HepG2 (cell line): ENCODE data around the gene RPL38. TPM values are rescaled to one million over a fixed set of nuclear protein-coding genes. Genes with fewer than 3 reads are reported as not detected.

ENCODE experiments used
- ATAC-seq: fragments of 200-7000 bp; cut with Tn5 transposase; 3 replicates; pipeline ENCODE4 v1.9.1; 2020; ENCODE audit warnings: mild to moderate bottlenecking, moderate library complexity
- BruUV-seq: library from RNA; stranded (reverse); fragments of 400-500 nt; replicated peaks from 2 replicates; lab custom pipeline; 2021; lab: Mats Ljungman, UMichigan
- CTCF ChIA-PET: fragments of 300-600 bp; formaldehyde crosslinking; extraction: SDS; loops from one replicate; lab custom pipeline; 2021; ENCODE audit warnings: low total read pairs, inconsistent platforms, low intra/inter-chr PET ratio; lab: Yijun Ruan, JAX
- POLR2A ChIA-PET: fragments of 350-600 bp; sonication (Branson Sonifier 250); formaldehyde crosslinking; loops from one replicate; lab custom pipeline; 2020; ENCODE audit warnings: antibody characterized with exemption, inconsistent platforms; lab: Yijun Ruan, JAX
- DNase-seq: peaks from one replicate; pipeline ENCODE4 v3.0.0-alpha.2; 2015; ENCODE audit warnings: low spot score
- FAIRE-seq: peaks from 3 replicates; lab custom pipeline; 2011; peaks lifted over from hg19 to GRCh38; lab: Jason Lieb, UNC
- H2AFZ ChIP-seq: one replicate; pipeline ENCODE4 v1.6.1; 2011; ENCODE audit warnings: low read length, inconsistent platforms
- H3K27ac ChIP-seq: fragments of 300-600 bp; 3 replicates; pipeline ENCODE4 v1.8.0; 2011; ENCODE audit warnings: mixed run types, mild to moderate bottlenecking, mixed read lengths, low read length, inconsistent platforms; ENCODE audit not compliant: insufficient read depth; ENCODE audit errors: extremely low read length
- H3K27me3 ChIP-seq, 2 experiments: fragments of 200-600 bp in 1 of 2; 2 replicates in 1 of 2; 3 replicates in 1 of 2; pipeline versions ENCODE4 v1.6.0 to v1.8.0; 2011; ENCODE audit warnings: low read length in 2 of 2, mild to moderate bottlenecking in 2 of 2, moderate library complexity in 2 of 2, inconsistent platforms in 1 of 2; ENCODE audit not compliant: insufficient read depth in 2 of 2, control insufficient read depth in 1 of 2
- H3K36me3 ChIP-seq, 2 experiments: fragments of 200-600 bp in 1 of 2; replicated peaks in 1 of 2; 2 replicates in 1 of 2; 3 replicates in 1 of 2; pipeline versions ENCODE4 v1.5.1 to v1.8.0; 2011; ENCODE audit warnings: low read length in 2 of 2, inconsistent platforms in 1 of 2; ENCODE audit not compliant: insufficient read depth in 2 of 2, control insufficient read depth in 1 of 2
- H3K4me1 ChIP-seq: 2 replicates; pipeline ENCODE4 v1.5.1; 2012; ENCODE audit warnings: low read length, inconsistent platforms; ENCODE audit not compliant: insufficient read depth
- H3K4me2 ChIP-seq: 2 replicates; pipeline ENCODE4 v1.6.0; 2011; ENCODE audit warnings: low read depth, low read length, inconsistent platforms
- H3K4me3 ChIP-seq, 3 experiments: fragments of 200-600 bp in 1 of 3; sonication (generic), shearing (Covaris generic) in 1 of 3; replicated peaks in 1 of 3; 2 replicates each; pipeline ENCODE4 v1.5.1; 2011 to 2016; ENCODE audit warnings: low read length in 3 of 3, inconsistent platforms in 2 of 3, low read depth in 2 of 3, mild to moderate bottlenecking in 2 of 3, control low read depth in 1 of 3, mixed read lengths in 1 of 3; ENCODE audit not compliant: insufficient read depth in 1 of 3
- H3K79me2 ChIP-seq: one replicate; pipeline ENCODE4 v1.6.1; 2011; ENCODE audit warnings: low read length, inconsistent platforms; ENCODE audit not compliant: insufficient read depth
- H3K9ac ChIP-seq: 2 replicates; pipeline ENCODE4 v1.6.0; 2011; ENCODE audit warnings: mild to moderate bottlenecking, low read depth, low read length, inconsistent platforms; ENCODE audit not compliant: insufficient read depth
- H3K9me3 ChIP-seq: 2 replicates; pipeline ENCODE4 v1.5.1; 2012; ENCODE audit warnings: mild to moderate bottlenecking, low read length
- H4K20me1 ChIP-seq: 2 replicates; pipeline ENCODE4 v1.6.0; 2011; ENCODE audit warnings: inconsistent platforms, mild to moderate bottlenecking, low read length, moderate library complexity; ENCODE audit not compliant: insufficient read depth
- HOXA9 ChIP-seq: sonication (generic); formaldehyde crosslinking; IDR thresholded peaks from 2 replicates; pipeline ENCODE4 v1.8.1; 2022; ENCODE audit warnings: missing genetic modification reagents, mild to moderate bottlenecking, moderate library complexity, borderline replicate concordance
- KLF15 ChIP-seq: sonication (generic); formaldehyde crosslinking; IDR thresholded peaks from 2 replicates; pipeline ENCODE4 v1.8.1; 2023; ENCODE audit warnings: borderline replicate concordance, mild to moderate bottlenecking, inconsistent platforms, missing genetic modification reagents, mixed read lengths
- PHF20 ChIP-seq: sonication (generic); formaldehyde crosslinking; IDR thresholded peaks from 2 replicates; pipeline ENCODE4 v1.5.0; 2020; ENCODE audit warnings: mild to moderate bottlenecking, missing genetic modification reagents
- REL ChIP-seq: sonication (generic); formaldehyde crosslinking; conservative IDR thresholded peaks from 2 replicates; pipeline ENCODE4 v1.8.0; 2022; ENCODE audit warnings: mild to moderate bottlenecking, missing genetic modification reagents, moderate library complexity
- SIN3A ChIP-seq: IDR thresholded peaks from 2 replicates; pipeline ENCODE4 v1.6.1; 2011; ENCODE audit warnings: low read depth, mild to moderate bottlenecking, control low read depth, low read length, borderline replicate concordance
- SMAD9 ChIP-seq: sonication (generic); formaldehyde crosslinking; IDR thresholded peaks from 2 replicates; pipeline ENCODE4 v1.5.1; 2020; ENCODE audit warnings: mild to moderate bottlenecking, missing genetic modification reagents
- TCF7 ChIP-seq: sonication (generic); IDR thresholded peaks from 2 replicates; pipeline ENCODE4 v1.6.1; 2016; ENCODE audit warnings: antibody characterized with exemption, low read depth
- ZBTB7A ChIP-seq: sonication (generic); formaldehyde crosslinking; IDR thresholded peaks from 2 replicates; pipeline ENCODE4 v1.8.0; 2022; ENCODE audit warnings: mild to moderate bottlenecking, missing genetic modification reagents
- ZFX ChIP-seq: sonication (generic); formaldehyde crosslinking; IDR thresholded peaks from 2 replicates; pipeline ENCODE4 v1.4.0; 2020; ENCODE audit warnings: mild to moderate bottlenecking, low read depth, missing genetic modification reagents, moderate library complexity
- ZNF335 ChIP-seq: sonication (generic); formaldehyde crosslinking; IDR thresholded peaks from 2 replicates; pipeline ENCODE4 v1.4.0; 2020; ENCODE audit warnings: missing genetic modification reagents
- ZNF577 ChIP-seq: sonication (generic); formaldehyde crosslinking; IDR thresholded peaks from 2 replicates; pipeline ENCODE4 v1.4.0; 2020; ENCODE audit warnings: mild to moderate bottlenecking, low read depth, missing genetic modification reagents, borderline replicate concordance
- ZNF839 ChIP-seq: sonication (generic); formaldehyde crosslinking; IDR thresholded peaks from 2 replicates; pipeline ENCODE4 v1.4.0; 2020; ENCODE audit warnings: missing genetic modification reagents, mild to moderate bottlenecking, borderline replicate concordance
- WGBS: methylation state at CpG from one replicate; pipeline ENCODE4 v1.1.6; 2017; ENCODE audit warnings: low lambda C conversion rate; 5-methylcytosine and 5-hydroxymethylcytosine counted together
- in situ Hi-C: cut with HindIII; loops from 2 replicates; pipeline ENCODE4 v1.10.0; 2017; ENCODE audit warnings: low pct_unique_long_range_greater_than_20kb; ENCODE audit not compliant: extremely low pct_ligation_motif_present
- intact Hi-C: fragments of 100-400 bp; cut with micrococcal nuclease; formaldehyde crosslinking; loops from one replicate; pipeline ENCODE4 v1.10.0; 2022; ENCODE audit not compliant: unreplicated experiment
- polyA plus RNA-seq, 8 experiments: library from polyadenylated mRNA; depleted of rRNA in 3 of 8; stranded (reverse) in 7 of 8; unstranded in 1 of 8; fragments of >200 nt; fragmentation: Illumina TruSeq in 4 of 8; extraction: Trizol in 4 of 8; gene quantifications; 2 replicates each; pipeline versions ENCODE4 v1.2.1 to v1.2.3, GENCODE V29; 2011 to 2016; ENCODE audit warnings: low read depth in 4 of 8, missing spikeins in 1 of 8, mixed read lengths in 1 of 8; ENCODE audit not compliant: insufficient read depth in 1 of 8
- total RNA-seq, 5 experiments: library from RNA; depleted of rRNA; stranded (reverse); fragments of >200 nt; fragmentation: Illumina TruSeq; extraction: Trizol; gene quantifications; 2 replicates each; pipeline ENCODE4 v1.2.3, GENCODE V29; 2016; ENCODE audit warnings: low read depth in 1 of 5
- TF ChIP-seq, protein P1 (sequence below): sonication (generic); formaldehyde crosslinking; IDR thresholded peaks from 2 replicates; pipeline ENCODE4 v1.4.0; 2020; ENCODE audit warnings: missing genetic modification reagents
- TF ChIP-seq, protein P2 (sequence below): sonication (generic); formaldehyde crosslinking; IDR thresholded peaks from 2 replicates; pipeline ENCODE4 v1.4.0; 2020; ENCODE audit warnings: missing genetic modification reagents

Gene RPL38
- total and polyA plus RNA-seq, 2 of the 13 experiments (the other 11 are each of a cell fraction or from before 2014, with no cell fraction given): 2,370 to 2,372 TPM

DNA sequence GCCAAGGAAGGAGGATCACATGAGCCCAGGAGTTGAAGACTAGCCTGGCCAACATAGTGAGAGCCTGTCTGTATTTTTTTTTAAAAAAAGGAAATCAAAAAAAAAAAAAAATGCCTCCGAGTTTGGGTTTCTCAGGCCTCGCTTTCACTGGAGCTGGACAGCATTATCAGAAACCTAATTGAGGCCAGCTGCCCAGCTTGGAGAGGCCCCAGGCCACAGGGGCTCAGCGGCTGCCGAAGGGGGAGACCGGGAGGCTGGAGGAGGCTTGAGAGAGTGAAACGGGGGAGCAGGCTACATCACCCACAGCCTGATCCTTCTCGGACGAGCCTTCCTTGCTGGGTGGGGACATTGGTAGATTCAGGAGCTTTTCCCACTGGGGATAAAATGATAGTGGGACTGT, 15.0 kb downstream of the RPL38 start:
- WGBS: 57% methylated on average over 8 of the region's 8 CpGs
- H3K4me1 ChIP-seq: peaks cover 20% of the 10 kb centered on the region
- H4K20me1 ChIP-seq: no peaks in the 10 kb centered on the region; the same call in 1 of the 2 replicates
- POLR2A ChIA-PET: no interaction called here
- H3K36me3 ChIP-seq: no peaks in the 10 kb centered on the region
- H3K4me3 ChIP-seq: no peak overlapping the region
- no peaks in the 10 kb centered on the region for H3K79me2 ChIP-seq
- intact Hi-C loops (no loop called here), in situ Hi-C loops (no loop called here)
- DNase-seq (no peak), ATAC-seq (no peak)
- H2AFZ ChIP-seq: no peak overlapping the region
- H3K27me3 ChIP-seq: peaks cover 0 to 8% of the 10 kb centered on the region in 2 experiments; a peak in 3 of 5 replicates
- CTCF ChIA-PET: no interaction called here
- no peak for TF ChIP-seq ZNF577 (CRISPR knock-in tag)
- TF ChIP-seq HOXA9 (CRISPR knock-in tag): no peak
- TF ChIP-seq REL: no peak
- TF ChIP-seq SIN3A: no peak
- no peak for TF ChIP-seq ZBTB7A (CRISPR knock-in tag)
- TF ChIP-seq ZNF839 (CRISPR knock-in tag): no peak
- no peak for TF ChIP-seq TCF7
- no peak for TF ChIP-seq ZFX (CRISPR knock-in tag)
- TF ChIP-seq SMAD9 (CRISPR knock-in tag): no peak
- TF ChIP-seq PHF20 (CRISPR knock-in tag): no peak
- TF ChIP-seq, protein P1, sequence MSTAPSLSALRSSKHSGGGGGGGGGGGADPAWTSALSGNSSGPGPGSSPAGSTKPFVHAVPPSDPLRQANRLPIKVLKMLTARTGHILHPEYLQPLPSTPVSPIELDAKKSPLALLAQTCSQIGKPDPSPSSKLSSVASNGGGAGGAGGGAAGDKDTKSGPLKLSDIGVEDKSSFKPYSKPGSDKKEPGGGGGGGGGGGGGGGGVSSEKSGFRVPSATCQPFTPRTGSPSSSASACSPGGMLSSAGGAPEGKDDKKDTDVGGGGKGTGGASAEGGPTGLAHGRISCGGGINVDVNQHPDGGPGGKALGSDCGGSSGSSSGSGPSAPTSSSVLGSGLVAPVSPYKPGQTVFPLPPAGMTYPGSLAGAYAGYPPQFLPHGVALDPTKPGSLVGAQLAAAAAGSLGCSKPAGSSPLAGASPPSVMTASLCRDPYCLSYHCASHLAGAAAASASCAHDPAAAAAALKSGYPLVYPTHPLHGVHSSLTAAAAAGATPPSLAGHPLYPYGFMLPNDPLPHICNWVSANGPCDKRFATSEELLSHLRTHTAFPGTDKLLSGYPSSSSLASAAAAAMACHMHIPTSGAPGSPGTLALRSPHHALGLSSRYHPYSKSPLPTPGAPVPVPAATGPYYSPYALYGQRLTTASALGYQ (CRISPR knock-in tag): no peak
- TF ChIP-seq ZNF335 (CRISPR knock-in tag): no peak
- no peak for TF ChIP-seq KLF15 (CRISPR knock-in tag)
- TF ChIP-seq, protein P2, sequence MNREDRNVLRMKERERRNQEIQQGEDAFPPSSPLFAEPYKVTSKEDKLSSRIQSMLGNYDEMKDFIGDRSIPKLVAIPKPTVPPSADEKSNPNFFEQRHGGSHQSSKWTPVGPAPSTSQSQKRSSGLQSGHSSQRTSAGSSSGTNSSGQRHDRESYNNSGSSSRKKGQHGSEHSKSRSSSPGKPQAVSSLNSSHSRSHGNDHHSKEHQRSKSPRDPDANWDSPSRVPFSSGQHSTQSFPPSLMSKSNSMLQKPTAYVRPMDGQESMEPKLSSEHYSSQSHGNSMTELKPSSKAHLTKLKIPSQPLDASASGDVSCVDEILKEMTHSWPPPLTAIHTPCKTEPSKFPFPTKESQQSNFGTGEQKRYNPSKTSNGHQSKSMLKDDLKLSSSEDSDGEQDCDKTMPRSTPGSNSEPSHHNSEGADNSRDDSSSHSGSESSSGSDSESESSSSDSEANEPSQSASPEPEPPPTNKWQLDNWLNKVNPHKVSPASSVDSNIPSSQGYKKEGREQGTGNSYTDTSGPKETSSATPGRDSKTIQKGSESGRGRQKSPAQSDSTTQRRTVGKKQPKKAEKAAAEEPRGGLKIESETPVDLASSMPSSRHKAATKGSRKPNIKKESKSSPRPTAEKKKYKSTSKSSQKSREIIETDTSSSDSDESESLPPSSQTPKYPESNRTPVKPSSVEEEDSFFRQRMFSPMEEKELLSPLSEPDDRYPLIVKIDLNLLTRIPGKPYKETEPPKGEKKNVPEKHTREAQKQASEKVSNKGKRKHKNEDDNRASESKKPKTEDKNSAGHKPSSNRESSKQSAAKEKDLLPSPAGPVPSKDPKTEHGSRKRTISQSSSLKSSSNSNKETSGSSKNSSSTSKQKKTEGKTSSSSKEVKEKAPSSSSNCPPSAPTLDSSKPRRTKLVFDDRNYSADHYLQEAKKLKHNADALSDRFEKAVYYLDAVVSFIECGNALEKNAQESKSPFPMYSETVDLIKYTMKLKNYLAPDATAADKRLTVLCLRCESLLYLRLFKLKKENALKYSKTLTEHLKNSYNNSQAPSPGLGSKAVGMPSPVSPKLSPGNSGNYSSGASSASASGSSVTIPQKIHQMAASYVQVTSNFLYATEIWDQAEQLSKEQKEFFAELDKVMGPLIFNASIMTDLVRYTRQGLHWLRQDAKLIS (CRISPR knock-in tag): no peak
- TF ChIP-seq, all 625 proteins: peak for 0
- FAIRE-seq: no peak
- no peak overlapping the region for H3K4me2 ChIP-seq
- no peak overlapping the region for H3K9ac ChIP-seq
- H3K9me3 ChIP-seq: no peaks in the 10 kb centered on the region
- BruUV-seq: no TSS peak
- no peak overlapping the region for H3K27ac ChIP-seq
